GM23338 (cell line): Measurements from ENCODE around the gene F2.

Experiments used
- CTCF ChIP-seq, 2 experiments: fragments of 200-600 bp in 1 of 2; sonication (generic) in 1 of 2; conservative IDR thresholded peaks; 2 replicates each; pipeline versions ENCODE4 v1.5.1 to v1.6.1; 2016 to 2017; ENCODE audit warnings: antibody characterized with exemption in 2 of 2, low read depth in 2 of 2, mild to moderate bottlenecking in 2 of 2, moderate library complexity in 1 of 2
- EZH2 ChIP-seq: fragments of 200-600 bp; sonication (generic); IDR thresholded peaks from one replicate; pipeline ENCODE4 v1.8.0; 2017; ENCODE audit warnings: antibody characterized with exemption, mild to moderate bottlenecking, low read depth; ENCODE audit not compliant: unreplicated experiment
- EZH2phosphoT487 ChIP-seq: fragments of 200-600 bp; sonication (generic); IDR thresholded peaks from one replicate; pipeline ENCODE4 v1.8.1; 2018; ENCODE audit warnings: antibody characterized with exemption; ENCODE audit not compliant: unreplicated experiment
- POLR2AphosphoS5 ChIP-seq: IDR thresholded peaks from 2 replicates; pipeline ENCODE4 v1.6.1; 2016; ENCODE audit warnings: antibody characterized with exemption, low read depth
- REST ChIP-seq: IDR thresholded peaks from one replicate; pipeline ENCODE4 v1.6.1; 2018; ENCODE audit warnings: antibody characterized with exemption; ENCODE audit not compliant: unreplicated experiment
- STAT1 ChIP-seq: IDR thresholded peaks from one replicate; pipeline ENCODE4 v1.6.1; 2016; ENCODE audit warnings: antibody characterized with exemption; ENCODE audit not compliant: unreplicated experiment
- ZNF114 ChIP-seq: fragments of 250-450 bp; sonication (Bioruptor Pico); IDR thresholded peaks from 2 replicates; pipeline ENCODE4 v1.5.0; 2020; ENCODE audit warnings: mild to moderate bottlenecking, moderate library complexity
- ZNF331 ChIP-seq: fragments of 250-450 bp; sonication (Bioruptor Pico); IDR thresholded peaks from 2 replicates; pipeline ENCODE4 v1.5.0; 2020; ENCODE audit warnings: low read depth, mild to moderate bottlenecking, moderate library complexity
- ZNF462 ChIP-seq: fragments of 250-450 bp; sonication (Bioruptor Pico); IDR thresholded peaks from 2 replicates; pipeline ENCODE4 v1.5.0; 2020; ENCODE audit warnings: mild to moderate bottlenecking, moderate library complexity
- TF ChIP-seq, protein P1 (sequence below): IDR thresholded peaks from 2 replicates; pipeline ENCODE4 v1.6.1; 2016; ENCODE audit warnings: antibody characterized with exemption

GRCh38 chr11:46696212-46696558, 22.8 kb upstream of the F2 start:
- TF ChIP-seq CTCF (conservative IDR thresholded peaks at IDR 0.05; ENCODE audit: low read depth in 2 of 2) (no peak), ZNF114 (CRISPR knock-in tag) (no peak), POLR2AphosphoS5 (no peak), EZH2 (no peak), EZH2phosphoT487 (no peak), STAT1 (no peak), ZNF462 (no peak), ZNF331 (CRISPR knock-in tag) (no peak), REST (no peak)
- TF ChIP-seq, protein P1, sequence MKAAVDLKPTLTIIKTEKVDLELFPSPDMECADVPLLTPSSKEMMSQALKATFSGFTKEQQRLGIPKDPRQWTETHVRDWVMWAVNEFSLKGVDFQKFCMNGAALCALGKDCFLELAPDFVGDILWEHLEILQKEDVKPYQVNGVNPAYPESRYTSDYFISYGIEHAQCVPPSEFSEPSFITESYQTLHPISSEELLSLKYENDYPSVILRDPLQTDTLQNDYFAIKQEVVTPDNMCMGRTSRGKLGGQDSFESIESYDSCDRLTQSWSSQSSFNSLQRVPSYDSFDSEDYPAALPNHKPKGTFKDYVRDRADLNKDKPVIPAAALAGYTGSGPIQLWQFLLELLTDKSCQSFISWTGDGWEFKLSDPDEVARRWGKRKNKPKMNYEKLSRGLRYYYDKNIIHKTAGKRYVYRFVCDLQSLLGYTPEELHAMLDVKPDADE, result no peak
